Activated T-cell treated with anti-CD3 and anti-CD28 coated beads for 48 hours (primary cell): ENCODE results near the gene FAM124A.
"Not testable (repeated sequence)": the region's sequence is repeated elsewhere in the genome, so short reads cannot be mapped to it uniquely, and the experiment has no call there.

Experiments
- DNase-seq: peaks from one replicate; pipeline ENCODE4 v3.0.0-alpha.2; 2020; ENCODE audit warnings: low read depth

The FAM124A gene

GRCh38 chr13:51271528-51272085, 49.4 kb downstream of the FAM124A start:
- no peak for DNase-seq

GRCh38 chr13:51275101-51275500, 52.9 kb downstream of the FAM124A start:
- no peak for DNase-seq

GRCh38 chr13:51276636-51277035, 54.4 kb downstream of the FAM124A start:
- DNase-seq: no peak

DNA sequence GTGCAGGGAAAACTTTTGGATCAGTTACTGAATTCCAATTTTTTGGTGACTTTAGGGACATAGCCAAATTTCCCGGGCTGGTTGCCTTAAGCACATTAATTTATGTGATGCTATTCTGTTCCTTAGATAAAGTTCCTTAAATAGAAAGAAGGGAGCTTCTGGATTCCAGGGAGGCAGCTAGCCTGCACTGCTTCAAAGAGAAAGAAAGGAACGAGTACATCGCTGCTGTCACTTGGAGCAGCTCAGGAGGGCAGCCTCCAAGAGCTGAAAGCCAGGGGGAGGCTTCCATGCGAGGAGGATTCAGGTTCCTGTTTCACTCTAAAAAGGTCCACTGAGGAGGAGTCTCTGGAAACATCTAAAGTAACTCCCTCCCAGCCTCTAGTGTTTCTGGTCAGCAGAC, 55.7 kb downstream of the FAM124A start:
- no peak for DNase-seq

DNA sequence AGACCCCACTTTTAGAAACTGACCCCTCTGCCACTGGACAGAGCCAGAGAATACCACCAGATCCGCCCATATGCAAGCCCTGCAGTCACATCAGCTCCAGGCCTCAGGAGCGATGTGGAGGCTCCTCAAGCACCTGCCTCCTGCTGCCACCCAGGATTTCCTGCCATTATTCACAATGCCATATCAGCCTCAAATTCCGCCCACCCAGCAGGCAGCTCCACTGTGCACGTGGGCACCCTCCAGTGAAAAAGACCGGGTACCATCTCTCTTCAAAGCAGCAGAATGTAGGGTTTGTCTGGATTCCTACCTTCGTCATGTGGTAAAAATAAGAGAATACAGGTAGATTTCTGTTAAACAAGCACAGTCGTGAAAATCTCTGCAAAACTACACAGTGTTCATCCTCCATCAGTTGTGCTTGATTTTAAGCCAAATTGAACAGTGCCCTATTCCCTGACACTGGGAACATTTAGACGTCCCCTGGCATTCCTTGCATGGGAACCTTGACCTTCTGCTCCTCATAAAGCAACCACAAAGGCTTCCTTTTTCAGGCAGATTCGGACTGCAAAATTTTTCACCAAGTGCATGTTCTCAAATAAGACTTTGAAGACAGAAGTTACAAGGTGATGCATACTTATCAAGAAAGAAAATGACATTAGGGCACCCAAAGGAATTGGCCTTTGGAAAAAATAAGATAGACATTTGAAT, 56.4 kb downstream of the FAM124A start:
- DNase-seq: no peak

DNA sequence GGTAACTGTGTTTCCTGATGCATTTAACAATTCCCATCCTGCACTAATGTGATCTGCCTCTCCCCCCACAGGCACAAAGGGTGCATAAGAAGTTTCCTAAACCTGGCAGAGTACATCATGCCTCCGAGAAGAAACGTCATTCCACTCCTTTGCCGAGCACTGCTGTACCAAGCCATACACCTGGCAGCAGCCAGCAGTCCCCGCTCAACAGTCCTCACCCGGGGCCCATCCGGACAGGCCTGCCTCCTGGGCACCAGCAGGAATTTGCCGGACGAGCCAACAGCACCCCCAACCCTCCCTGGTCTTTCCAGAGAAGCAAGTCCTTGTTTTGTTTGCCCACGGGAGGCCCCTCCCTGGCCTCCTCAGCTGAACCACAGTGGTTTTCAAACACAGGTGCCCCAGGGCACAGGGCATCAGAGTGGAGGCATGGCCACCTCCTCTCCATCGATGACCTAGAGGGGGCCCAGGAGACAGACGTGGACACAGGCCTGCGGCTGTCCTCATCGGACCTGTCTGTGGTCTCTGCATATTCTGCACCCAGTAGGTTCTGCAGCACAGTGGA, 58.3 kb downstream of the FAM124A start:
- DNase-seq: no peak

- no peak for DNase-seq
Measured at GRCh38 chr13:51282322-51282721, 60.1 kb downstream of the FAM124A start.

GRCh38 chr13:51282923-51283322, 60.7 kb downstream of the FAM124A start:
- DNase-seq: not testable (repeated sequence)

DNA sequence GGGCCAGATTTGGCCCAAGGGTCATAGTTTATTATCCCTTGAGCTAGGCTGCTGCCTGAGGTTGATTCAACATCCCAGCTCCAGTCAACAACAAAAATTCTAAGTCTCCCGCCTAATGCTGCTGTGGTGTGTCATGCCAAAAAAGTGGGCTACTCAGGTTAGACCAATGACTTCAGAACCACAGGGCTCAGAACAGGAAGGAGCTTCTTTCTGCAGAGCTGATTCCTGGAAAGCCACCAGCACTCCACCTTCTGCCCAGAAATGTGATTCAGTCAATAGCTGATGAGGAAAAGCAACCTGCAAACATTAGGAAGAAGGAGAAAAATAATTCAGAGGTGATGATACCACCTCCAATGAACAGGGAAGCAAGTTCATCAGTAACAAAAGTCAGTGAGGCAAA, 61.2 kb downstream of the FAM124A start:
- no peak for DNase-seq

- no peak for DNase-seq
Measured at GRCh38 chr13:51284339-51284738, 62.1 kb downstream of the FAM124A start.

DNA sequence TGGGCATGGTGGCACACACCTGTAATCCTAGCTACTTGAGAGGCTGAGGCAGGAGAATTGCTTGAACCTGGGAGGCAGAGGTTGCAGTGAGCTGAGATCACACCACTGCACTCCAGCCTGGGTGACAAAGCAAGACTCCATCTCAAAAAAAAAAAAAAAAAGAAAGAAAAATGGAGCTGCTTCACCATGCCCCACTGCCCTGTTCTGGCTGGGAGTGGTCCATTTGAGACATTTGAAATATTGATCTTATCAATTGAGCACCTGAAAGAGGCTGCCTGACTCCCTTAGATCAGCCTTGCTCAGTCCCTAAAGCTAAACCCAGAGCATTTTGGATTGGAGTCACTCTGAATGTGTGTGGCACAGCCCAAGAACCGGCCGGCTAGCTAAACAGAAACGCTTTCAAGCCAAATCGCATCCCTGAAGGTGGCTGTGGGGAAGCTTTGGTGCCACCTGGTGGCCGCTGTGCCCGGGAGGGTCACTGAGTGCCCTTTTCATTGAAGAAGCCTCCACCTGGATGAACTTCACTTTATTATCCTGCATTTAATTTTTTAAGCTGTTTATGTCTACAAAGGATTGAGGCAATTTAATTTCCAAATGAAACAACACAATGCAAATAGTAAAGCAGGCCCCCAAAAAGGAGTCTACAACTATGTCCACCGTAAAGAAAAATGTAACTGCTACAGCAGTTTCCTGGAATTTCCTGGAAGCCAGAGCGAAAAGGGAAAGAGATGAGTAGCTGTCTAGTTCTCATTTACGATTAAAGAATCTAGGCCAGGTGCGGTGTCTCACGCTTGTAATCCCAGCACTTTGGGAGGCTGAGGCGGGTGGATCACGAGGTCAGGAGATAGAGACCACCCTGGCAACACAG, 64.2 kb downstream of the FAM124A start:
- peak; percentile 66 for DNase-seq

GRCh38 chr13:51287758-51288157, 65.6 kb downstream of the FAM124A start:
- DNase-seq: no peak

DNA sequence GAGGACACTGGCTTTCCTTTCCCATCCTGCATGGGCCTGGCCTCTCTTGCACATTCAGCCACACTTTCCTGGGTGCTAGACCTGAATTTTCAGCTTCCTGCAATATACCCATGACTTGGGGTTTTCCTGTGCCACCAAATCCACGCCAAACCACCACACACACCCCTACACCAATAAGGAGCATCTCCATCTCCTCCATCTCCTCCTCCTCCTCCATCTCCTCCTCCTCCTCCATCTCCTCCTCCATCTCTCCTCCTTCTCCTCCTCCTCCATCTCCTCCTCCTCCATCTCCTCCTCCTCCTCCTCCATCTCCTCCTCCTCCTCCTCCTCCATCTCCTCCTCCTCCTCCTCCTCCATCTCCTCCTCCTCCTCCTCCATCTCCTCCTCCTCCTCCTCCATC, 66.1 kb downstream of the FAM124A start:
- DNase-seq: not testable (repeated sequence)

DNA sequence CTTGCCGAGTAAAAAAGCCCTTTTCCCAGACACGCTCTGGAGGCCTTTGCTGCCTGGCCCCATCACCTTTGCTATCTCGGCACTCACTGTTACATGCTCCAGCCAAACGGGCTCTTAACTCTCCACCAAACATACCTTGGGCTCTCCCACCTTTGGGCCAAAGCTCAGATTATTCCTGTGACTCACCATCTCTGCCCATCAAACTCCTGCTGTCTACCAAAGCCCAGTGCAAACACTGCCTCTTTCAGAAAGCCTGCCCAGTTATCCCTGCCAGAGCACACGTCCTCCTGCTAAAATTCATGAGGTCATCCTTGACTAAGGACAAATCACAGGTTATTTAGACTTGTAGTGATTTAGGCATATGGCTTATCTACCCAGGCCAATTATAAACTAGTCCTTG, 69.1 kb downstream of the FAM124A start:
- no peak for DNase-seq

GRCh38 chr13:51292000-51292565, 69.9 kb downstream of the FAM124A start:
- DNase-seq: no peak

DNA sequence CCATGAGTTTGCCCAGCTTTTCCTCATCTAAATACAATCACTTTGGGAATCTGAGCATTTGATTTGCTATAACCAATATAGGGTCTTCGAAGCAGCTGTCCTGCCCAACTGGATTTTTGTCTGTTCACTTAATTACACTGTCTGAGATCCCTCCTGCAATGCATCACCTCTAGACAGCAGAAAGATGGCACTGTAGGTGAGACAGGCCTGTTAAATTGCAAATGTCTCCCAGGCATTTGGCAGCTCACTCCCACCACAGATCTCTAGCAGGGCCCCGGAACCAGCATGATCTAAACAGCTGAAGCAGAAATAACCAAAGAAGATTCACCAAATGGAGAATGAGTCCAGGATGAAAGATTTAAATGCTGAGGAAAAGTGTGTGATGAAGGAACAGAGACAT, 75.4 kb downstream of the FAM124A start:
- no peak for DNase-seq

- no peak for DNase-seq
Measured at GRCh38 chr13:51298812-51299211, 76.6 kb downstream of the FAM124A start.

DNA sequence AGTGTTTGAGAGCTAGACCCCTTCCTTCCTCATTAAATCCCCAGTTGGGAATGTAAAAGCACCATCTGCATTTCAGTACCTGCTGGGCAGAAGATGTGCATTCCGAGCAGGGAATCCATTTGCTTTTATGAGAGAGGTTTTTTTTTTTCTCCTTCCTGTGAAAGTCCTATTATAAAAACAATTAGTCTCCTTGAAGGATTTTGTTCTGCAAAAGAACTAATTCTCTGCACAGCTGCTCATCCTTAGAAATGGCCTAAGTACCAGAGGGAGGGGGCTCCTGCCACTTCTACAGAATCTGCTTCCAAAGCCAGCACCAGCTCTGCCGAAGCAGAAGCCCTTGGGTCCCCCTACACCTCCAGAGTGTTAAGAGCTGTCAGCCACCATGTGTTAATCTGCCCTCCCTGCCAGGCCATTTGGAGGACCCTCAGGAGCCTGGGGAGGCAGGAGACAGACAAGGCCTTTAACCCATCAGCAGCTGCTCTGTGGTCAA, 80.9 kb downstream of the FAM124A start:
- no peak for DNase-seq

- DNase-seq: no peak
Measured at GRCh38 chr13:51303882-51304281, 81.7 kb downstream of the FAM124A start.

DNA sequence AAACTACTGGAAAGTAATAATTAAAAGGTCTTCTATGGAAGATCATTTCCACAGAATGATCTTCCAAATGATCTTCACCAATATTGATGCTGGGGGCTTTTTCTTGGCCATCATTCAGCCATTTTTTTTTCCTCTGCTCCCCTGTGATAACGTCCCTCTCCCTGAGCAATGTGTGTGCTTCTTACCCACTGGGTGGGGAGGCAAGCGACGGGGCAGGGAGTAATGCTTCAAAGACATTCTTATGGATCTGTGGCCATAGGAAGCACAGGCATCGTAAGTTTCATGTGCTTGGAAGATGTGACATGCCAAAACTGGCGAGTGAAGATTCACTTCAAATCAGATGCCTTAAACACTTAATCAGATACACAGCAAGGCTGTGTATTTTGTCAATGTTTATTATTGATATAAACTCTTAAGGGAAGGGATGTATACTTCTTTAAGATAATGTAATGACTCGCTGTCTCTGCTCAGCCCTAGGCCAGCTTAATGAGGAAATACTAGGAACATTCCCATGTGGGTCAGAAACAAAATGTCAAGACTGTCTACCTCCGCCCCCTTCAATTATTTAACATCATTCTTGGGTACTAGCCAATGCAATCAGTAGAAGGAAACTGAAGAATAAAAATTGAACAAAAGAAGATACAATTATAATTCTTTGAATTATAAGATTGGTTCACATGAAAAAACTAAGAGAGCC, 83.2 kb downstream of the FAM124A start:
- no peak for DNase-seq

GRCh38 chr13:51308781-51309180, 86.6 kb downstream of the FAM124A start:
- DNase-seq: no peak

DNA sequence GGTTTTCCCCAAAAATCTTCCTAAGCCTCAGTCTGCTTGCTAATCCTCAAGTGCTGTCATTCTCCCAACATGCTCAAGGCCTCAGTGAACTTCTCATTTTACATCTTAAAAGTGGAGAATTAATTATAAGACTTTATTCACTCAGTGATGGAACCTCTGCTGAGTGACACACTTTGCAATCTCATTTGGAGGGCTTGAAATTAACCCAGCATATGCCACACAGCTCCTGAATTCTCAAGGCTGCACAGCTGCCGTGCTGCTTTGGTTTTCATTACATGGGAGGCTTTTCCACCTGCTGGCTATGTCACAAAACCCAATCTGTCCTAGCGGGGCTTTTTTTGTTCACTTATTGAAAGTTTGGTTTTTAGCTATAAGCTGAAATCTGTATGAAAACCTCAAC, 89.0 kb downstream of the FAM124A start:
- no peak for DNase-seq
